Effector CD4-positive, alpha-beta T cell (primary cell): Measurements from ENCODE around the gene LDLR.
A peak's percentile ranks its signal among the peaks of the same experiment; 100 is the strongest.
"Not testable (repeated sequence)": the region's sequence is repeated elsewhere in the genome, so short reads cannot be mapped to it uniquely, and the experiment has no call there.

Experiments used
- DNase-seq: peaks from one replicate; pipeline ENCODE4 v3.0.0-alpha.2; 2020

Gene LDLR

DNA sequence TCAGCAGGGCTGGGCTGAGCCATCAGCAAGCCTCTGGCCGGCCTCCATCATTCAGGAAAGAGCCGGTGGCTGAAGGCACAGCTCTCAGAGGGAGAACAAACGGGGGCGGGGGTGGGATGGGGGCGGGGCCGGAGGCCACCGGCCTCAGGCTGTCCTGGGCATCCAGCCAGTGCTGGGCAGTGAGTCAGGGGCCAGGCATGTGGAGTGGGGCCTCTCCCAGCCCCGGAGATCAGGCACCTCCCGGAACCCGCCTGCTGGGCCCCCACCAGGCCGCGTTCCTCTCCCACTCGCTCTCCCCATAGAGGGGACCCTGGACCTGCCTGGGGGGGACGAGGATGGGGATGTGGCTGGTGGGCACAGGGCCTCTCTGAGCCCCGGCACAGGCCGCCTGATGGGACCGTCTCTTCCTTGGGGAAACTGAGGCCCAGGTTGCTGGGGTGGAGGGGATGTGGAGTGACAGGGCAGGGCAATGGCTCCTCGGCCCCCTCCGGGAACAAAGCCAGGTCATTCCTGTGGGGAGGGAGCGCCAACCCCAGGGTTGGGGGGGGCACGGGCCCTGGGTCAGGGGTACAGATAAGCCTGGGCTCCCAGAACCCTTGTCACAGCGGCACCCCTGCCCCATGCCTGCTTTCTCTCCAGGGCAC, 53.4 kb downstream of the LDLR start:
- DNase-seq: no peak

DNA sequence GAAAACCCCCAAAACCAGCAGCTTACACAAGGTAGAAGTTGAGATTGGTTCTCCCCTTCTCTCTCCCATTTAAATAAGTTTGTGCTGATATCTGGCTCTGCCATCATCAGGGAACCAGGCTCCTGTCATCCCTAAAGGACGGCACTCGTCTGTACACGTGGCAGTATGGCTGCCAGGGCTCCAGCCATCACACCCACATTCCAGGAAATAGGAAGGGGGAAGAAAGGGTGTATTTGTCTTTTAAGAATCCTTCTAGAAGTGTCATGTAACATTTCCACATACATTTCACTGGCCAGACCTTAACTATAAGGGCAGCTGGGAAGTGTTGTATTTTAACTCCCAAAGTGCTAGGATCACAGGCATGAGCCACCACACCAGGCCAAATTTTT, 56.3 kb downstream of the LDLR start:
- DNase-seq: no peak

DNA sequence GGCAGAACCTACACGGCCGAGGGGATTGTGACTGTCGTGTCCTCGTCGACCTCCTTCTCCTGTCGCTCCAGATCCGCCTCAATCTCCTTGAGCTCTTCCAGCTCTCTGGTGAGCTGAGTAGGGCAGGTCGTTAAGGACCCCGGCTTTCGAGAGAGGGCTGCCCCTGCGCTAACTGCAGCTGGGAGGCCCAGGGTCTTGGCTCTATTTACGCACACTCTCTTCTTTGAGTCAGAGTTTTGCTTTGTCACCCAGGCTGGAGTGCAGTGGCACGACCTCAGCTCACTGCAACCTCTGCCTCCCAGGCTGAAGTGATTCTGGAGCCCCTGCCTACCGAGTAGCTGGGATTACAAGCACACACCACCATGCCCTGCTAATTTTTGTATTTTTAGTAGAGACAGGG, 58.7 kb downstream of the LDLR start:
- DNase-seq: no peak

DNA sequence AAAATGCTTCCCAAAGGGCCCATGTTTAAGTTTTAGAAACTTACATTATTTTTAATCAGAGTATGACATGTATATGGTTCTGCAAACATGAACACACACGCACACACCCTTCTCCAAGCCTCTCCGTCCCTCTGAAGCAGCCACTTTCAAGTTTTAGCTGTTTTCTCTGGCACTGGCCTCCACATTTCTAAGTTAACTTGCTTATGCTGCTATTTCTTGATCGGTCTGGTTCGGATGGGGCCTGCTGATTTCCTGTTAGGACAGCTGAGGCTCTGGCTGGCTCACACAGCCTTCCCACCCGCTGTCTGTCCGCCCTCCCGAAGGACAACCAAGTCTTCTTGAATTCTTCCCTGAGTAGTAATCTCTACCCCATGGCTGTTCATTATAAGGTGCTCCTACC, 61.9 kb downstream of the LDLR start:
- no peak for DNase-seq

DNA sequence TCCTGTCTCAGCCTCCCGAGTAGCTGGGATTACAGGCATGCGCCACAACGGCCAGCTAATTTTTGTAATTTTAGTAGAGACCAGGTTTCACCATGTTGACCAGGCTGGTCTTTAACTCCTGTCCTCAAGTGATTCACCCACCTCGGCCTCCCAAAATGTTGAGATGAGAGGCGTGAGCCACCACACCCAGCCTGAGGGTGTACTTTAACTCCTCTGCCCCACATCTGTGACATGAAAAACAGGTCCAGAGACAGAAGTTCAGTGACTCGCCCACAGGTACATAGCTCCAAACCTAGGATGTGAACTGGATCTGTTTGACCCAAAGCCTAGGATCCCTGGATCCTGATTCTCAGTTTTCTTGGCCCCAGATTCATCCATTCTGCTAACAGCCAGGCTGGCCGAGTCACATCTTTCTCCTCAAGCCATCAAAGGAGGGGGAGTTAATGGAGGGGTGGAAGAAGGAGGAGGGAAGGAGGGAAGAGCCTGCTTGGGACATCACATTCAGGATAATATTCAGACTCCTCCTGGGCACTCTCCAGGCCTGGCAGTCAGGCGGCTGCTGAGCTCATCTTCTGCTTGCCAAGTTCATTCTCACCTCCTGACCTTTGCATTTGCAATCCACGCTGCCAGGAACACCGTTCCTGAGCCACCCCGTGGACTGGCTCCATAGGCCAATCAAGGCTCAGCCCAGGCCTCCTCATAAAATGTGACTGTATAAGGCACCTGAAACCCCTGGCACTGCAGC, 63.2 kb downstream of the LDLR start:
- DNase-seq: no peak

DNA sequence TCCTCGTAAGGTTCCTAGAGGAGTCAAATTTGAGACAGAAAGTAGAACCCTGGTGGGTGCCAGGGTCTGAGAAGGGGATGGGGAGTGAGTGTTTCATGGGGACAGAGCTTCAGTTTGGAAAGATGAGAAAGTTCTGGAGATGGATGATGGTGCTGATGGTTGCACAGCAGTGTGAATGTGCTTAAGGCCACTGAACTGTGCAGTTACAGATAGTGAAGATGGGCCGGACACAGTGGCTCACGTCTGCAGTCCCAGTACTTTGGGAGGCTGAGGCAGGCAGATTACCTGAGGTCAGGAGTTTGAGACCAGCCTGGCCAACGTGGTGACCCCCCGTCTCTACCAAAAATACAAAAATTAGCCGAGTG, 65.4 kb downstream of the LDLR start:
- DNase-seq: no peak

DNA sequence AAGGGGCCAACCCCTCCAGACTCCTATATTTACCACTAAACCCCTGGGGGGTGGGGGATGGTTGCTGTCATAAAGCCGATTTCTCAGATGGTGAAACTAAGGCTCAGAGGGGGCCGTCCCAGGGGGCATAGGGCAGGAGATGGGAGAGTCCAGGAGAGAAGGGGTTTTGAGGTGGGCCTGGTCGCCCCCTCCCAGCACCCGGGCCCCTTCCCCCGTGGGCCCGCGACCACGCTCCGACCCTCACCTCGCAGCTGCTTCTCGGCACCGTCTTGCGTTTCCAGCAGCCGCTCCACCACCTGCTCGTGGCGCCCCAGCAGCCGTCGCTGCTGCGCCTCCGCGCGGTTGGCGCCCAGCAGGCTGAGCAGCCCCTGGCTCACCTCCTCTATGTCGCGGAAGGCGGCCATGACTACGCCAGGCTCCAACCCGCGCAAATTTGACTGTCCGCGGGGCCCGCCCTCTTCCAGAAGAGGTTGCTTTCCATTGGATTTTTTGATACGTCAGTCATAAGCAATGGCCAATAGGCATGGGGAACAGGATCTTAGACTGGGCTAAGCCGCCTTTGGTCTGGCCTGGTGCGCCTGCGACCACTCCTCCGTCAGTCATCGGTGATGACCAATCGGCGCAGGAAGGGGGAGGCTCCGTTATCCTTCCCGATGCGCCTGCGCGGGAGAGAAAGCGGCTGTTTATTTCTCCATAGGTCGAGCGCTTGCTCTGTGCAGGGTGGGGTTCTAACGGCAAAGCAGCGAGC, 66.3 kb downstream of the LDLR start, which contains the start of gene SPC24:
Gene SPC24, minus strand, starts transcription at position 410 of the 748 bp plus-strand sequence. Its CDS starts 6 bp downstream, at position 404.
- DNase-seq: peak; percentile 78

DNA sequence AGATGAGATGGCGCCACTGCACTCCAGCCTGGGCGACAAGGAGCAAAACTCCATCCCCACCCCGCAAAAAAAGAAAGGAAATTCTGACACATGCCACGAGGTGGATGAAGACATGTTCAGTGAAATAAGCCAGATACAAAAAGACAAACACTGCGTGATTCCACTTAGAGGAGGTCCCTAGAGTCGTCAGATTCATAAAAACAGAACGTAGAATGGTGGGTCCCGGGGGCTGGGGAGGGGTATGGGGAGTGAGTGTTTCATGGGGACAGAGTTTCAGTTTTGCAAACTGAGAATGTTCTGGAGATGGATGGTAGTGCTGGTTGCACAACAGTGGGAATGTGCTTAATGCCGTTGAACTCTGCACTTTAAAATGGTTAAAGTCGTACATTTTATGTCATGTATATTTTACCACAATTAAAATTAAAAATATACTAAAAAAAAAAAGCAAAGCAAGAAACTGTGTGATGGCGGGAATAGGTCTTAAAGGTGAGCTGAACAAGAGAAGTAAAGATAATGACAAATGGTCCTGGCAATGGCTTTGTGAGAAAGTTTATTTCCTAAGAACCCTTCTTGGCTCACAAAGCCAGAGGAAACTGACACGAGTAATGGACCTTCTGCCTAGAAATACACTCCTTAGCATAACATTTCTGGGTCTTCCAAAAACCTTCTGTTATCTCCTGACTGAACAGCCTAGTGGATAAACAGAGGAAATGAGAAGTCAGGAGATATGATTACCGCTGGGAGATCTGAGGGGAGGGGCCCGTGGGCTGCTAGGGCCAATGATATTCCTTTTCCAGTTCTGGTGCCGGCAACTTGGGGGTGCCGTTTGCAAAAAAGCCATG, 70.6 kb downstream of the LDLR start:
- DNase-seq: no peak

DNA sequence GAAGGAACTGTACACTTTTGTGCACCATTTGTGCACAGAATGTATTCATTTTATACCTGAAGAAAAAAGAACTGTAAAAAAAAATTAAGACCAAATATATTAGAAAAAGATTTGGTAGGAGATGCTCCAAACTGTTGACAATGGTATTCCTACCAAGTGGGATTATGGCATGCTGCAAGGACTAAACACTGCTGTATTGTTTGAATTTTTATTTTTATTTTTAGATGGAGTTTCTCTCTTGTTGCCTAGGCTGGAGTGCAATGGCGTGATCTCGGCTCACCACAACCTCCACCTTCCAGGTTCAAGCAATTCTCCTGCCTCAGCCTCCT, 71.1 kb downstream of the LDLR start:
- DNase-seq: not testable (repeated sequence)

DNA sequence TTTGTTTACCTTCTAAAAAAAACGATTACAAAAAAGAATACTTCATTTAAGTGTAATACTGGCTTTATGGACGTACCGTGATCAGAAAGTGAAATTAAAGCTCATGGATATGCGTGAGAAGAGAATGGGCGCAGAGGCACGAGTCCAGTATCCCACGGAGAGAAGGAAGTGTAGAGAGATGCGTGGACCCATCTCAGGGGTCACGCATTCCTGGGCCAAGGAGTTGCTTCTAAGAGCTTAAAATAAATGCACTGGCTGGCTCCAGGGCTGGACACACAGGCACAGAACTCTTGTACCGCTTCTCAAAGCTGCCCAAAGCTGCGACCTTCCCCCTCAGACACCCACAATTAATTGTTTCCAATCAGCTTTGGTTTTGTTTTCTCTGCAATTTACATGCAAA, 75.0 kb downstream of the LDLR start:
- DNase-seq: no peak

DNA sequence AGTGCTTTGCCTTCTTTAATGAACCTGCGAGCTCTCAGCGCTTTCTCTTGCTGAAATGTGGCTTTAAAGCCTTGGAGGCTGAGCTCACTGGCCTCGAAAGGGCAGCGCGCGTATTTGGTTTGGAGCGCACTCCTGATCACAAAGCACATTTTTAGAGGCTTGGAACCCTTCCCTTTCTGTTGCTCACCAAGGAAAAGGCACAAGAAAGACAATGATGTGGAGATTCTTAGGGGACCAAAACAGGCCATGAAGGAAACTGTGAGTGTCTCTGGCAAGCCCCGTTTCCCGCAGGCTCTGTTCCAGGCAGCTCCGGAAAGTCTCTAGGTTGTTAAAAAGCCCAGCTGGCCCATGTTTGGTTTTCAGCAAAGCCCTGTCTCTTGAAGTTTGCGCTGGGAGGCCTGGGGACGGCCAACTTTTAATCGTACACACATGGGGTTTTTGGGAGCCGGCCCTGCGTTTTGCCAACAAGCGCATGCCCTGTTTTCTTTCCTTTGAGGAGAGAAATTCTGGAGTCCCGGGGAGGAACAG, 75.7 kb downstream of the LDLR start:
- DNase-seq: no peak

DNA sequence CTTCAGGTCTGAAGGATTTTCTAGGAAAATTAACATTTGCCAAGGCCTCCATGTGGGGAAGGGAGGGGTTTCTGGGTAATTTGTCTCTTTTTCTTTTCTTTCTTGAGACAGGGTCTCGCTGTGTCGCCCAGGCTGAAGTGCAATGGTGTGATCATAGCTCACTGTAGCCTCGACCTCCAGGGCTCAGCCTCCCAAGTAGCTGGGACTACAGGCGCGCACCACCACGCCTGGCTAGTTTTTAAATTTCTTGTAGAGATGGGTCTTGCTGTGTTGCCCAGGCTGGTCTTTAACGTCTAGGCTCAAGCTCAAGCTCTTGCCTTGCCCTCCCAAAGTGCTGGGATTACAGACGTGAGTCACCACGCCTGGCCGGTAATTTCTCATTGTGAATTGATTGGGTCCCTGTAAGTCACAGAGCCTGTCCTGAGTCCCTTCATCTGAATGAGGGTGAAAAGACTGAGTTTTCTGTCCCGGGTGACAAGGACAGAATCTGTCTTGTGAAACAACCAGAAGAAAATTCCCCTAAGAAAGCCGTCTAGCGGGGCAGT, 76.3 kb downstream of the LDLR start:
- DNase-seq: no peak

DNA sequence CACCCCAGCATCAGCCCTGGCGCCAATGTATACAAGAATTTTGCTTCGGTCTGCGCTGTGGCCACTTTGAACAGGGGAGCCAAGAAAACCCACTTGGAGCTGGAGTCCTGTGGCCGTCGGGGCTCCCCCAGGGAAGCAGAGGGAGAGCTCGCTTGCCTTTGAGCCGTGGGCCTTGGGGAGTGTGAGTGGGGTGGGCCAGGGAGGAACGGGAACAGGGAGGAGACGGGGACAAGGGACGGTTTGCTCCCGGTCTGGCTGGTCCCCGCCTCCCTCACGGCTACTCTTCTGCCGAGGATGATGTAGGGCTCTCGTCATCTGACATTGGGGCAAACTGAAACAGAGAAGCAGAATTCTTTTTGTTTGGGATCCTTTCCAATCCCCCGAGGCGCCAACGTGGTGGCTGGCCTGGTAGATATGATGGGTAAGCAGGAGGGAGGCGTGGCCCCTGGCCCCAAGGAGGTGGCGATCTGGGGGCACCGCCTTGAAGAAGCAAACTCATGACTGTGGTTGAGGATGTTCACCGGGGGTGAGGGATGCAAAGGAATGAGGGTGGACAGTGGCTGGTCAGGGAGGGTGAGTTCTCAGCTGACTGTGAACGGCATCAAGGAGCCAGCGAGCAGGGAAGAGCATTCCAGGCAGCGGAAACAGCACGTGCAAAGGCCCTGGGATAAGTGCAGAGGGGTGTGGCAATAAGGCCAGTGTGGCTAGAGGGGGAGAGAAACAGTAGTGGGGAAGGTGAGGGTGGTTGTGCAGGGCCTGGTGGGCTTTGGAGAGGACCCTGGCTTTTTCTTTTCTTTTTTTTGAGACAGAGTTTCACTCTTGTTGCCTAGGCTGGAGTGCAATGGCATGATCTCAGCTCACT, 77.2 kb downstream of the LDLR start:
- DNase-seq: no peak

DNA sequence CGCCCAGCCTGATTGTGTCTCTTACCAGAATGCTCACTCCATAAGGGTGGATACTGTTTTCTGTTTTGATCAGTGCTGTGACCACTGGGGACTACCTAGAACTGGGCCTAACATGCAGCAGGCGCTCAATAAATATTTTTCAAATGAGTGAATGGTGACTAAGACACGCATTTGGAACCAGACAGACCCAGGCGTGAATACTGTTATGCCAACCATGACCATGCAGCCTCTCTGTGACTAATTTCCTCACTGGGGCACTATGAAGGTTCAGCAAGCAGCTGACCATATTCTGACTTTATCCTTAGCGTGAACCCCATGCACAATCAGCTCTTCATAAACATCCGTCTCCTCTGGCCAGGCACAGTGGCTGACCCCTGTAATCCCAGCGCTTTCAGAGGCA, 79.3 kb downstream of the LDLR start:
- DNase-seq: no peak

DNA sequence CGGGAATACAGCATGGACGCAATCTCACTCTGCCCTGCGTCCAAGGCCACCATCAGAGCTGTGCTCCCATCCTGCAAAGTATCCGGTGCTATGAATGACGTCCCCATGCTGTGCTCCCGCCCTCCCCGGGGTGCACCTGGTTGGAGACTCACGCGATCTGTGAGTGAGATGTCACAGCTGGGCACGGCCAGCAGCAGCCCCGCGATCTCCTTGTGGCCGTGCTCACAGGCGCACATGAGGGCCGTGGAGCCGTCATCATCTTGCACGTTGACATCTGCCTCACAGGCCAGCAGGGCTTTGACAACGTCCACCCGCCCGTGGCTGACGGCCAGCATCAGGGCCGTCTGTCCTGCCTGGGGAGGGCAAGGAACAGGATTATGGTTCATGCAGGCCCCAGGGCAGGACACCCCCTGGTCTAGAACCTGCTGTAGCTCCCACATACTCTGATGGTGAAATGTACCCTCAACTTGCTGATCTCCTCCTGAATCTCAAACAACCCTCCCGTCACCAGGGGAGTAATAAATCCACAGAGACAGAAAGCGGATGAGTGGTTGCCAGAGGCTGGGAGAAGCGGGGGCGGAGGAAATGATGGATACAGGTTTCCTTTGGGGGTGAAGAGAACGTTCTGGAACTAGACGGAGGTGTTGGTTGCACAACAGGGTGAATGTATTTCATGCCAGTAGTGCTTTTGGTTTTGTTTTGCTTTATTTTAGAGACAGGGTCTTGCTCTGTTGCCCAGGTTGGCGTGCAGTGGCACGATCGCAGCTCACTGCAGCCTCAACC, 80.8 kb downstream of the LDLR start:
- DNase-seq: no peak

DNA sequence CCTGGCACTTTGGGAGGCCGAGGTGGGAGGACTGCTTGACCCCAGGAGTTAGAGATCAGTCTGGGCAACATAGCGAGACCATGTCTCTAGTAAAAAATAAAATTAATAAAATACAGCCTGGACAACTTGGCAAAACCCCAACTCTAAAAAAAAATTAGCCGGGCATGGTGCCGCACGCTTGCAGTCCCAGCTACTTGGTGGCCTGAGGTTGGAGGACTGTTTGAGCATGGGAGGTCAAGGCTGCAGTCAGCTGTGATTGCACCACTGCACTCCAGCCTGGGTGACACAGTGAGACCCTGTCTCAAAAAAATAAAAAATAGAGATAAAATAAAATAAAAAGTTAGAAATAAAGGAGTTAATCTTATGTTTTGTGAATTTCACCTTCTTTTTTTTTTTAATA, 81.9 kb downstream of the LDLR start:
- no peak for DNase-seq

DNA sequence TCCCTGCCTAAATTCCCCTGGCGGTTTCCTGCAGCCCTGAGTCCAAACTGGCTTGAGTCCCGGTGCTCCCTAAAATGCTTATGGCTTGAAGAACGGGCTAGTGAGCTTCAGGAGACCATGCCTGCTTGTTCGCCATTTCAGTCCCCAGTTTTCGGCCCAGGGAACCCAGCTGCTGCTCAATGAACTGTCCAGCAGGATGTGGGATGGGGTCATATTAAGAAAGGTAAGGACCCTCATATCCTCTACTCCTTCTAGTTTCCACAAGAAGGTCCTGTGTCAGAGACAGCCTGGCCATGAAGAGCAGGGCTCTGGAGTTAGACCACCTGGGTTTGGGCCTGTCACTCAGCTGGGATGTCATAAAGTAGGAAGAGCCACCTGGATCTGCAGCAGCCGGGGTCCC, 83.3 kb downstream of the LDLR start:
- DNase-seq: no peak

DNA sequence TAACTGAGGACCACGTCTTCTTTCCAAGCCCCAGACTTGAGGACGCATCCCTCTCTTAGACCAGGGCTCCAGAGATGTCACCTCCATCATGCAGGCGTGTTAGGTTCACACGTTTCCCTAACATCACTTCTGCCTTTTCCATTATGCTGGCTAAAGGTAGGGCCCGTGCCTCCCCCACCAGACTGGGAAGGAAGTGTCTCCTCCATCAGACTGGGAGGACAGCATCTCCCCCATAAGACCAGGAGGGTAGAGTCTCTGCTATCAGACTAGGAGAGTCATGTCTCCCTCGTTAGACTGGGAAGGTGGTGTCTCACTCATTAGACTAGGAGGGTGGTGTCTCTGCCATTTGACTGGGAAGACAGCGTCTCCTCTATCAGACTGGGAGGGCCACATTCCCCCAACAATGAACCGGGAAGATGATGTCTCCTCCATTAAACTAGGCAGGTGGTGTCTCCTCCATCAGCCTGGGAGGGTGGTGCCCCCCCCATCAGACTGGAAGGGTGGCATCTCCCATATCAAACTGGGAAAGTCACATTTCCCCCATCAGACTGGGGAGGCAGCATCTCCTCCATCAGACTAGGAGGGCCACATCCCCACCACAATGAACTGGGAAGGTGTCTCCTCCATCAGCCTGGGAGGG, 84.4 kb downstream of the LDLR start:
- no peak for DNase-seq

DNA sequence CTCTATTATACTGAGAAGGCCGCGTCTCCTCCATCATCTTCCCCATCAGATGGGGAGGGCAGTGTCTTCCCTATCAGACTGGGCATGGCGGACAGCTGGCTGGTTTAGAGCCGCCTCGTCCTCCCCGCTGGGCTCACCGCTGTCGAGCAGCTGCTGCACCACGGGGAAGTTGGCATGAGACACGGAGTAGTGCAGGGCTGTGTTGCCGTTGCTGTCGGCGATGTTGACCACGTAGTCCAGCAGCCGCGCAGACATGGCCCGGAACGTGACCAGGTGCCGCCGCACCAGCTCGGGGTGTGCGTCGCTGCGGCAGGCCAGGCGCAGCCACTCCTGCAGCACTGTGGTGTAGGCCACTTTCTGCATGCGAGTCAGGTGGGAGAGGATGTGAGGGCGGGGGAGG, 85.1 kb downstream of the LDLR start:
- DNase-seq: no peak

DNA sequence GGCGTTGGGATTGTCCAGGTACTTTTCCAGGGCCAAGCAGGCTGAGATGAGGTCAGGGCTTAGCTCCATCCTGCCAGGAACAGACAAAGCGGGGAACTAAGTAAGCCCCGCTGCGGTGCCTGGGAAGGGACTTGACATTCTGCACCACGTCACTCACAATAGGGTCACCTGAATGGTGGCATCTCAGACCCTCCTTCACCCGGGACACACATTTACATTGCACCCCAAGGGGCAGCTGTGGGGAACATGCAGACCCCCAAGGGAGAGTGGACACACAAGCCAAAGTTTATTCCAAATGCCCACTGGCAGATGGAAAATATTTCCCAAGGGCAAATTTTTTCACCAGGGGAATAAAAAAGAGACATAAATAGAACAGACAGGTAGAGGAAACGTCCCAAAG, 86.7 kb downstream of the LDLR start:
- DNase-seq: no peak
